Stimulated activated naive CD8-positive, alpha-beta T cell treated with anti-CD3 and anti-CD28 coated beads, Interleukin-15, Interleukin-2, amounts not matched to agents 100 U/mL and 50 U/mL, for 24 hours (primary cell): ENCODE data around the gene TJP1.
"Not testable (repeated sequence)": the region's sequence is repeated elsewhere in the genome, so short reads cannot be mapped to it uniquely, and the experiment has no call there.

ENCODE experiments used
- ATAC-seq: fragments of 150-1000 bp; cut with Tn5 transposase; one replicate; pipeline ENCODE4 v1.10.0; 2021
- DNase-seq: peaks from one replicate; pipeline ENCODE4 v3.0.0; 2021

The TJP1 gene

GRCh38 chr15:29838352-29839010 lies 16.2 kb upstream of the TJP1 start:
- DNase-seq (no peak), ATAC-seq (no peak)

- DNase-seq (no peak), ATAC-seq (no peak)
Observed at GRCh38 chr15:29835301-29835700, 13.0 kb upstream of the TJP1 start.

- ATAC-seq = no peak
Observed at GRCh38 chr15:29832709-29833108, 10.4 kb upstream of the TJP1 start.

GRCh38 chr15:29826908-29827820 lies 4.9 kb upstream of the TJP1 start:
- DNase-seq (no peak), ATAC-seq (no peak)

More at GRCh38 chr15:29832709-29833108, 10.4 kb upstream of the TJP1 start:
- no peak for DNase-seq

- ATAC-seq (no peak), DNase-seq (no peak)
Observed at GRCh38 chr15:29825227-29825626, 3.0 kb upstream of the TJP1 start.

GRCh38 chr15:29822684-29823459 lies 604 bp upstream of the TJP1 start:
- ATAC-seq (no peak), DNase-seq (no peak)

GRCh38 chr15:29821416-29822099 lies 710 bp downstream of the TJP1 start:
- DNase-seq = peak; percentile 42
- peak; percentile 68 for ATAC-seq

- no peak for ATAC-seq
- DNase-seq = no peak
Observed at GRCh38 chr15:29820394-29821154, 1.7 kb downstream of the TJP1 start.

GRCh38 chr15:29819979-29820378 lies 2.3 kb downstream of the TJP1 start:
- DNase-seq = no peak
- ATAC-seq = no peak

GRCh38 chr15:29818141-29818540 lies 4.1 kb downstream of the TJP1 start:
- no peak for ATAC-seq

GRCh38 chr15:29817455-29817854 lies 4.8 kb downstream of the TJP1 start:
- DNase-seq, ATAC-seq: not testable (repeated sequence)

More at GRCh38 chr15:29818141-29818540, 4.1 kb downstream of the TJP1 start:
- DNase-seq = no peak

GRCh38 chr15:29815000-29815710 lies 7.1 kb downstream of the TJP1 start:
- no peak for ATAC-seq

GRCh38 chr15:29813009-29813408 lies 9.3 kb downstream of the TJP1 start:
- no peak for DNase-seq
- no peak for ATAC-seq

More at GRCh38 chr15:29815000-29815710, 7.1 kb downstream of the TJP1 start:
- DNase-seq = no peak

GRCh38 chr15:29812384-29812694 lies 9.9 kb downstream of the TJP1 start:
- DNase-seq = no peak
- no peak for ATAC-seq

- ATAC-seq = no peak
- DNase-seq = no peak
Observed at GRCh38 chr15:29811691-29812383, 10.4 kb downstream of the TJP1 start.

- no peak for ATAC-seq
- DNase-seq = no peak
Observed at GRCh38 chr15:29805708-29806104, 16.6 kb downstream of the TJP1 start.

GRCh38 chr15:29805043-29805707 lies 17.1 kb downstream of the TJP1 start:
- ATAC-seq (no peak), DNase-seq (no peak)

GRCh38 chr15:29802411-29802810 lies 19.9 kb downstream of the TJP1 start:
- ATAC-seq (no peak), DNase-seq (no peak)
